Posterior cingulate gyrus (tissue), 11 donors: ENCODE measurements around the gene MED8.
"Not testable (repeated sequence)": the region's sequence is repeated elsewhere in the genome, so short reads cannot be mapped to it uniquely, and the experiment has no call there.

Source experiments
- DNase-seq, 10 donors: peaks; one replicate each; pipeline versions ENCODE4 v3.0.0 to v3.0.0-alpha.2; 2020 to 2021; ENCODE audit warnings: mixed read lengths in 3 of 10
- intact Hi-C: fragments of 100-400 bp; cut with DNase I; formaldehyde crosslinking; loops from one replicate; pipeline ENCODE4 v1.15.1; 2023

Gene MED8

DNA sequence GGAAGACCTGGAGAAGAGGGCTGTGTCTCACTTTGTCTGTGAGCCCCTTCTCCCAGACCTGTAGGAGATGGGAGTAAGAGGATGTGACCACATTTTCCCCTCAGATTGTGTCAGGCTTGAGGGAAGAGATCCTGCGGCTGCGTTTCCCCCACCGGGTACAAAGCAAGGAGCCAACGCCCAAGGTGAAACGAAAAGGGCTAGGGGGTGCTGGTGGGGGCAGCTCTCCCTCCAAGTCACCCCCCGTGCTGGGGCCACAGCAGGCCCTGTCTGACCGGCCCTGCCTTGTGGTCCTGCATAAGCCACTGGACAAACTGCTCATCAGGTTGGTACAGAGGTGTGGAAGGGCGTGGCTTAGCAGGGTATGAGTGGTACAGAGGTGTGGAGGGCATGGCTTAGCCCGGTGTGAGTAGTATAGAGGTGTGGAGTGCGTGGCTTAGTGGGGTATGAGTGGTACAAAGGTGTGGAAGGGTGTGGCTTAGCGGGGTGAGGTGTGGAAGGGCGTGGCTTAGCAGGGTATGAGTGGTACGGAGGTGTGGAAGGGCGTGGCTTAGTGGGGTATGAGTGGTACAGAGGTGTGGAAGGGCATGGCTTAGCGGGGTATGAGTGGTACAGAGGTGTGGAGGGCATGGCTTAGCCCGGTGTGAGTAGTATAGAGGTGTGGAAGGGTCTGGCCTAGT, 33.5 kb upstream of the MED8 start:
- peak in 1 of 10 donors; percentile 42 for DNase-seq

DNA sequence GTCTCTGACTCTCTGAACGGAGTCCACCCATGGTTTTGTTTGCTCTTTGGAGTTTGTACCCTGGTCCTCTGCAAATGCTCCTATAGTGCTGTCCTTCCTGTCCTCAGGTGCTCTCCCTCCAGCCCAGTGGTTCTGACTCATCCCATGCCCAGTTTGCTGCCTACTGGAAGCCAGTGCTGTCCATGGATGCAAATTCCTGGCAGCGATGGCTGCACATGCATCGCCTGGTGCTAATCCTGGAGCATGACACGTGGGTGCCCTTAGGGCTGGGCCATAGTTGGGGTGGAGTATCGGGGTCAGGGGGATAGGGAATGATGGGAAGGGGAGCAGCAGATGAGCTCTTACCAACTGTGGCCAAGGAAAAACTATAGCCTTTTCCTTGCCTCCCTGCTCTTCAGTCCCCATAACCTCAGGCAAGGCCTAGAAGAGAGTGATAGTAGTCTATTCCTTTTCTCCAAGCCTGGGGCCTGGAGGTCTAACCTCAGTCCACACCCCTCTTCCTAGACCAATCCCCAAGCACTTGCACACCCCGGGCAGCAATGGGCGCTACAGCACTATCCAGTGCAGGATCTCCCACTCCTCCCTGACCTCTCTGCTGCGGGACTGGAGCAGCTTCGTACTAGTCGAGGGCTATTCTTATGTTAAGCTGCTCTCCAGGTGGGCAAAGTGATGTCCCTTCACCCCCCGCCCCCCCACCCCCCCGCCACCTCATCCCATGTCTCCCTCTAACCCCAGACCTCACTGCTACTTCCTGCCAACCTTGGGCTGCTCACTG, 32.6 kb upstream of the MED8 start:
- intact Hi-C loops: no loop called here
- DNase-seq: peak in 1 of 10 donors; percentile 30

More for the DNA sequence above, 33.5 kb upstream of the MED8 start:
- intact Hi-C loops: no loop called here

DNA sequence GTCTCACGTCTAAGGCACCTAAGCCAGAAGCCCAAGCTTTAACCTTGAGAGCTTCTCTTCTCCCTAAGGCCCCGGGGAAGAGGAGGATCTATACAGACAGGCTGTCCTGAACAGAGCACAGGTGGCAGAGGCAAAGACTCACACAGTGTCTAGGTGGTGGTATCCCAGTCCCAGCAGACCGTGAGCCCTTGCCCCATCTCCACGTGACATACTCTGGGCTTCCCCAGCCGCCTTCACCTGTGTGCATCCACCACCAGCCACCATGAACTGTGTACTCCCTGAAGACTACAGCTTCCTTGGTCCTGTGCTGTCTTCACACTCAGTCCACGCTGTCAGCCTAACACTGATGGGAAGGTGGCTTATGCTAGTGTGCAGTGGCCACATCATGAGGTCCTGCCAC, 31.8 kb upstream of the MED8 start:
- peak in 1 of 10 donors; percentile 5 for DNase-seq
- intact Hi-C loops: no loop called here

DNA sequence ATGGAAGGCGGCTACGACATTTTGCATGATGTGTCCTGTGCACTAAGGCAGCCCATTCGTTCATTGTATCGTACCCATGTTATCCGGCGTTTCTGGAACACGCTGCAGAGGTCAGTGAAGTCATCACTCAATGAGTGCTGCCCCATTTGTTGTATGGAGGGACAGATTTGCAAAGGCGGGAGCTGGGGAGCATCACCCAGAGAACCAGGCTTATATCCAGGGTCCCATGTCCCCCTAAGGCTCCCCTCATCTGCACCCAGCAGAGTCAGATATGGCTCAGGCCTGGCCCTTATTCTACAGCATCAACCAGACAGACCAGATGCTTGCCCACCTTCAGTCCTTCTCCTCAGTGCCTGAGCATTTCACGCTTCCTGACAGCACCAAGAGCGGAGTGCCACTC, 31.3 kb upstream of the MED8 start:
- intact Hi-C loops: no loop called here

DNA sequence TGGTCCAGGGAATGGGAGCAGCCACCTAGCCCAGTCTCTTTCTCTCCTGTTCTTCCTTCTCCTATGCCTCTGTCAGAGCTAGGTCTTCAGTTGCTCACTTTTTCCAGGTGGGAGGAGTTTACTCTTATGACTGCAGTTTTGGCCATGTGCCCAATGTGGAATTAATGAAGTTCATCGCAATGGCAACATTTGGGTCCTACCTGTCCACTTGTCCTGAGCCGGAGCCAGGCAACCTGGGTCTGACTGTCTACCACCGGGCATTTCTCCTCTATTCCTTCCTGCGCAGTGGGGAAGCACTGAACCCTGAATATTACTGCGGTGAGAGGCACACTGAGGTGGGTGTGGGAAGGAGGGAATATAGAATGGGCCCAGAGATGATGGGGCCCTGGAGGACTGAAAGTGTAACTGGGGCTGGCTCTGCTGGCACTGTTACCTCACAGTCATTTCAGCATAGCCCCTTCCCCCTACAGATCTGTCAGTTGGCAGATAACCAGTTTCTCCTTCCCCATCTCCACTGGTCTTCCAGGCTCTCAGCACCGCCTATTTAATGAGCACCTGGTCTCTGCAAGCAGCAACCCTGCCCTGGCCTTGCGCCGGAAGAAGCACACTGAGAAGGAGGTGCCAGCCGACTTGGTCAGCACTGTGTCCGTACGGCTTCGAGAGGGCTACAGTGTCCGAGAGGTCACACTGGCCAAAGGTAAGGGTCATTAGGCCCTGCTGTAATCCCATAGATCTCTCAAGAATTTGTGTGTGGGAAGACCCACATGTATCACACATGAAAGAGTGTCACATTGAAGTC, 30.2 kb upstream of the MED8 start:
- intact Hi-C loops: no loop called here
- peak in 1 of 10 donors; percentile 14 for DNase-seq

More for the DNA sequence above, 31.3 kb upstream of the MED8 start:
- peak in 1 of 10 donors; percentile 10 for DNase-seq

DNA sequence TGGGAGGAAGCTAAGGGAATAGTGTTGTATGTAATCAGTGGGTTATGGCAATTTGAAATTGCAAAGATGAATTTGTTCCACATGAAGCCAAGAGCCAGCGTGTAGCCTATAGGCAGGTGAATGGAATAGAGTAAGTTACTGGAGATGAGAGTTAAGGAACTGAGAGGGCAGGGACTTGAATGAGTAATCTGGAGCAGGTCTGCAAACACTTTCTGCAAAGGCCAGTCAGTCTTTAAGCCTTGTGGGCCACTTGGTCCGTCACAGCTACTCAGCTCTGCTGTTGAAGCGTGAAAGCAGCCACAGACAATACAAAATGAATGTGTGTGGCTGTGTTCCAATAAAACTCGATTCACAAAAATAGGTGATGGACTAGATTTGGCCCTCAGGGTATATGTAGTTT, 29.3 kb upstream of the MED8 start:
- peak in 1 of 10 donors; percentile 37 for DNase-seq

DNA sequence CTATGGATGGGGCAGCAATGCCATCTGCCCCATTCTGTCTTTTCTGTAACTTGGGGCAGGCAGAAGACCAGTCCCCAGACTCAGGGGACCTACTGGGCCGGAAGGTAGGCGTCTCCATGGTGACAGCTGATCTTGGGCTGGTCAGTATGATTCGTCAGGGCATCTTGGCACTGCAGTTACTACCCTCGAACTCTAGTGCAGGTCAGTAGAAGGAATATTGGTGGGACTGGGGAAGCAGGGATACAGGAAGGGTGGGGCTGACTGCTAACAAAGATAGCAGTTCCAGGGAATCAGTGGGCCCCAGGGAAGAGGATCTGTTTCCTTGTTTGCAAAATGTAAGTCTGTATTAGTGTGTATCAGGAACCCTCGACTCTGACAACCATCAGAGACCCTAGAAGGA, 26.3 kb upstream of the MED8 start:
- DNase-seq: peak in 1 of 10 donors; percentile 4
- intact Hi-C loops: no loop called here

More for the DNA sequence above, 29.3 kb upstream of the MED8 start:
- intact Hi-C loops: no loop called here

DNA sequence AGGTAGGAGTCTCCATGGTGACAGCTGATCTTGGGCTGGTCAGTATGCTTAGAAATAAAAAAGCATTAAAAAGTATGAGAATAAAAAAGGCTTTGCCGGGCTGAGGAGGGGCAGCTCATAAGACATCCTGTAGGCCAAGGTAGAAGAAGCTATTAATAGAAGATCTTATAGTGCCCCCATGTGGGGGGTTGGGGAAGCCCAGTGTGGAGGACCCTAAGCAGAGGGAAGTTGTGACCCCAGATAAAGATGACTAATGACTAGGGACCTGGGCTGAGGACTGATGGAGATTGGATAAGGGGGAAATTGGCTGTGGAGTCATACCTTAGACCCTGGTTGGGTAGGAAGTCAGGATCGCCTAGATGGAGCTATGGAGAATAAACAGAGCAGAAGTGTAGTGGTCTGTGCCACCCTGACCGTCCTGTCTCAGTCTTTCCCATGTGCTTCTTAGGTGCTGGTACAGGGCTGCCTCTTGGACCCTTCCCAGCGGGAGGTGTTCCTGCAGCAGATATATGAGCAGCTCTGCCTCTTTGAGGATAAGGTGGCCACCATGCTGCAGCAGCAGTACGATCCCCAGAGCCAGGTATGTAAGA, 25.1 kb upstream of the MED8 start:
- peak in 4 of 10 donors; percentile 20 to 58 (median 42) for DNase-seq
- intact Hi-C loops: loop anchor here (1.0 kb wide), 1 partner anchor 187 kb away; no protein-coding TSS in a partner anchor

DNA sequence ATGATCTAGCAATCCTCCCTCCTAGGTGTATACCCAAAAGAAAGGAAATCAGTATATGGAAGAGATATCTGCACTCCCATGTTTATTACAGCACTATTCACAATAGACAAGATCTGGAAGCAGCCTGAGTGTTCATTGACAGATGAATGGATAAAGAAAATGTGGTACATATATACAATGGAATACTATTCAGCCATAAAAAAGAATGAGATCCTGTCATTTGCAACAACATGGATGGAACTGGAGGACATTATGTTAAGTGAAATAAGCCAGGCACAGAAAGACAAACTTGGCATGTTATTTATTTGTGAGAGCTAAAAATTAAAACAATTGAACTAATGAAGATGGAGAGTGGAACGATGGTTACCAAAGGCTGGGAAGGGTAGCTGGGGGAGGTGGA, 23.8 kb upstream of the MED8 start:
- DNase-seq, intact Hi-C loops: not testable (repeated sequence)

DNA sequence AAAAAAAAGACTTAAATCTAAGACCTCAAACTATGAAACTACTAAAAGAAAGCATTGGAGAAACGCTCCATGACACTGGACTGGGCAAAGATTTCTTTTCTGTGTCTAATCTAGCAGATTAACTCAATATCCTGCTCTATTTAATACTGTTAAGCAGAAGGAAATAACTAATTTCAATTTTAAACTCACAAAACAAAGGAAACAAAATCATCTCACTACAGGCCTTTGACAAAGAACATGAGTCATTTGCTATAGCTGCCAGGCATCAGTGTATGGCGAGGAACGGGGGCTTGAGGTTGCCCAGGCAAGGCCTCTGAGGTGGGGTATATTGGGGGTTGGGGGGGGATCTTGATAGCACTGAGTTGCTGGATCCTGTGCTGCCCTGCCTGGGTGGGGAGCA, 21.0 kb upstream of the MED8 start:
- intact Hi-C loops: no loop called here
- no peak for DNase-seq

DNA sequence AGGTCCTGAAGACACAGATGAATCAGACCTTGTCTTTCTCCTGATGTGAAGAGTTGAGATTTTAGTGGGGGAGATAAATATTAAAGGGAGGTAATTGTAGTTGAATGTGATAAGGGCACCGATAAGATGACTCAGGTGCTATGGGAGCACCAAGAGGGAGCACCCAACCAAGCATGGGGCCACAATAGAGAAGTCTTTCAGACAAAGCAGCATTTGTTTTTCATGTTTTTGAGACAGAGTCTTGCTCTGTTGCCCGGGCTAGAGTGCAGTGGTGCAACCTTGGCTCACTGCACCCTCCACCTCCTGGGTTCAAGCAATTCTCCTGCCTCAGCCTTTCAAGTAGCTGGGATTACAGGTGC, 16.3 kb upstream of the MED8 start:
- intact Hi-C loops: no loop called here

DNA sequence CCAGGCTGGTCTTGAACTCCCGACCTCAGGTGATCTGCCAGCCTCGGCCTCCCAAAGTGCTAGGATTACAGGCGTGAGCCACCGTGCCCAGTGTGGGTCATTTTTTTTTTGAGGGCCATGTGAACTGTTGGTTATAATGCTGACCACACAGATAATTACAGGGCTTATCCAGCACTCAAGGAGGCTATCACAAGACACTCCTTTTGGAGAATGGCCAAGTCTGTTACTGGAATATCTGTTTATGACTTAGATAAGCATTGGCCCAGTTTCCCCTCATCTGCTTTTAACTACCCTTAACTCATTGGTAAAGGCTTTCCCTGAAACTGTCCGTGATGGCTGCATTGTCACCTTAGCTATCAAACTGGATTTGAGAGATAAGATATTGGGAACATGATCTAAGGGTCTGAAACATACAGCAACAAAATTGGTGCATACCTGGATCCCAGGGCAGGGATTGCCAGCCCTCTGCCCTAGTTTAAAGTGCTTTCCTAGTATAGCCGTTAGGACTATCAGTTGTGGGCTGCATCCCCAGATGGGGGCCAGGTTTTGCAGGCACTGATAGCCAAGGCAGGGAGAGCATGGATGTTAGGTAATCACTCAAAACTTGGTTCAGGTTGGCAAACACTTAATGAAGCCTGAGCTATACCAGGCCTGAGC, 15.7 kb upstream of the MED8 start:
- intact Hi-C loops: no loop called here
- DNase-seq: no peak

More for the DNA sequence above, 16.3 kb upstream of the MED8 start:
- no peak for DNase-seq

DNA sequence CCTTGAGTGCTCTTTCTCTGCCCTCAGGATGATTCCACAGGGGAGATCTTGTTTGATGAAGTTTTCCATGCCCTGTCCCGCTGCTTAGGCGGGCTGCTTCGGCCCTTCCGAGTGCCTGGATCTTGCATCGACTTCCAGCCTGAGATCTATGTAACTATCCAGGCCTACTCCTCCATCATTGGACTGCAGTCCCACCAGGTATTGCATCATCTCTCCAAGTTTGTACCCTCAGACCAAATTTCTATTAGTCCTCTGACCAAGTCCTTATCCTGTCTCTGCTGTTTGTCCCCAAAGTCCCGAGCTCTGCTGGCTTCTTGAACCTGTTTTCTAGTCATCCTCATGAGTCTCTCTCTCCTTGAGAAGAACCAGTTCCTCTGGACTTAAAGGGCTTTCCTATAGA, 14.8 kb upstream of the MED8 start:
- no peak for DNase-seq
- intact Hi-C loops: no loop called here

DNA sequence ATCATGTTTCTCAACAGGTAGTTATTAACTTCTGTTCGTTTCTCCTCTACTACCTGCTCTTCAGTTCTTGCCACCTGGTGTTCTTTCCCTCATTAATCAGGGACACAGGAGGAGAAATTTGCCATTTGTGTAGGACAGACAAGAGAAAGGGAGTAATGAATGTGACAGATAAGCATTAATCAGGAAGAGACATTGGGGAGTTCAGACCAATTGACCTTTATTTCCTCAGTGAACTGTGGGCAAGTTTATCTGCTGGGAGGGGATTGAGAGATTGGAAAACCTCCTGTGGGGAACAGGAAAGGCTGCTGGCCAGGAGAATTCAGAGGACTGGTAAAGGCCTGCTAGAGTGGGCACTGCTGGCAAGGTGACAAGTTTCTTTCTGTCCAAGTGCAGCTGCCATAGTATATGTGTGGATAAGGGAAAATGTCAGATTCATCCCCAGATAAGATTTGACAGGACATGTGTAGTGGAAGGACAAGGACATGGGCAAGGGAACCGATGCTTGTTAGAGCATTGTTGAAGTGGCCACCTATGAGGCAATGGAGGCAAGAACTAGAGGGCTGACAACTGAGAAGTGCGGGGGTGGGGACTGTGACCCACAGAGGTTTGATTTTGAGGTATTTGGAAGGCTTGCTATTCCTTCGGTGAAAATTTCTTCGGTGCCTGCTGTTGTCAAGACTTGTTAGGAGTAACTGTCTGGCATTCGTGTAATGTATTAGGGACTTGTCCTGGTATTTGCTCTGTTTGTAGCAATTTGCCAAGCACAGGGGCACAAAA, 12.7 kb upstream of the MED8 start:
- intact Hi-C loops: no loop called here
- DNase-seq: no peak

DNA sequence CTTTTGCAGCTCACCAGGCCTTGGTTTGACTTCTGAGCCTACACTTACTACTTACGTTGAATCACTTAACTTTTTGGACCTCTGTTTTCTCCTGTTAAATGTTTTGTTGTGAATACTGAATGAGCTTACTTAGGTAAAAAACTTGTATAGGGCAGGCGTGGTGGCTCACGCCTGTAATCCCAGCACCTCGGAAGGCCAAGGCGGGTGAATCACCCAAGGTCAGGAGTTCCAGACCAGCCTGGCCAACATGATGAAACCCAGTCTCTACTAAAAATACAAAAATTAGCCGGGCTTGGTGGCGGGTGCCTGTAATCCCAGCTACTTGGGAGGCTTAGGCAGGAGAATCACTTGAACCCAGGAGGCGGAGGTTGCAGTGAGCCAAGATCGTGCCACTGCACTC, 10.8 kb upstream of the MED8 start:
- intact Hi-C loops, DNase-seq: not testable (repeated sequence)

DNA sequence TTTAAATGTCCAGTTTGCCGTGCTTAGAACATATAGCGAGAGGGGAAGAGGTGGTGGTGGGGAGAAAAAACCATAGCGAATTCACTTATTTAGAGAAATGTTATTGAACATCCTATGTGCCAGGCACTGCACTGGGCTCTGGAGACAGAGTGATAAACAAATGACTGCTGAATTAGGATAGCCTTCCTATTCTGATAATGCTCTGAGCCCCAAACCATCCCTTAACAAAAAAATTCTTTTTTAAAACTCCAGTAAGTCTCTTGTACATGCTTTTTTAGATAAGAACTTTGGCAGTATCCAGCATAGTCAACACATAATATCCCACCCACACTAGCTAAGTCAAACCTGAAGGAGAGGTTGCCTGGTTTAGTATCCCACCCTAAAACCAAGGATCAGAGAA, 8.6 kb upstream of the MED8 start:
- DNase-seq: no peak
- intact Hi-C loops: no loop called here

DNA sequence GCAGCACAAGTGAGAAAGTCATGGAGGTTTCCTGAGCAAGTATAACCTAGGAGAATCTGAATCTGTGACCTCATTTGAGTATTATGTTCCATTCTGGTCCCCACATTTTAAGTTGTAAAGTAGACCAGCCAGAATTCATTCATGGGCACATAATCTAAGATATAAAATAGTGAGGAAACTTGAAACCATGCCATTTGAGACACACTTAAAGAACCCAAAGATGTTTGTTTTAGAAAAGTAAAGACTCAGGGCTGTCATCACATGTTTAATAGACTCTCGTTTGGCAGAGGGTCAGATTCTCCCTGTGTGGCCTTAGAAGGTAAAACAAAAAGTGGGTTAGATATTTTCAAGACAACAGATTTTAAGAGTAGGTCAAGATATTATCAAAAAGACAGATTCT, 6.5 kb upstream of the MED8 start:
- no peak for DNase-seq
- intact Hi-C loops: no loop called here

DNA sequence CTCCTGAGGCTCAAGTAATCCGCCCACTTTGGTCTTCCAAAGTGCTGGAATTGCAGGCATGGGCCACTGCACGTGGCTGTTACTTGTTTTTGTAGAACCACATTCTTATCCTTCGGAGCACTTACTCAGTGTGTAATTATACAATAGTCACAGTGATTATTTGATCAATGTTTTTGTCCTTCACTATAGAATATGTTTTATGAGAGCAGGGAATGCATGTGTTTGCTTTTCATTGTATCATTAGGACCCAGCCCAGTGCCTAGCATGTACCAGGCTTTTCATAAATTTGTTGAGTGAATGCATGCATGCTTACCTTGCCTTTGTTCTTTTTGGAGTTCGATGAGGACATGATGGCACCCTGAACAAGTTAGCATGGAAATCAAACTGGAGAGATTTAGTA, 5.9 kb upstream of the MED8 start:
- intact Hi-C loops: no loop called here
- DNase-seq: no peak

DNA sequence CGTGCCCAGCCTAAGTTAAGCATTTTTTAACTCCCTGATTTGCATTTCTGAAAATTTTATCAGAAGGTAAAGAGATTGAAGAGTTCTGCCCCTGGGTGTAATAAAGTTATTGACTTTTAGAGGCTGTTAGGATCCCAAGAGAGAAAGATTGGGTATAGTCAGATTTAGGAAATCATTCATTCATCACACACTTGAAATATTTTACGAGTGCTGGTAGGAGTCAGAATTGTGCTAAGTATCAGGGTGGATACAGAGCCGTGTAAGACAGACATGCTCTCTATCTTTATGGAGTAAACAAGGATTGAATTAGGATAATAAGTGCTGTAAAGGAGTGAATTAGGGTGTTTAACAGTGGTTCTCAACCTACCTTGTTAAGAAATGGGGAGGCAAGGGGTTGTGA, 3.1 kb upstream of the MED8 start:
- intact Hi-C loops: no loop called here
- no peak for DNase-seq

DNA sequence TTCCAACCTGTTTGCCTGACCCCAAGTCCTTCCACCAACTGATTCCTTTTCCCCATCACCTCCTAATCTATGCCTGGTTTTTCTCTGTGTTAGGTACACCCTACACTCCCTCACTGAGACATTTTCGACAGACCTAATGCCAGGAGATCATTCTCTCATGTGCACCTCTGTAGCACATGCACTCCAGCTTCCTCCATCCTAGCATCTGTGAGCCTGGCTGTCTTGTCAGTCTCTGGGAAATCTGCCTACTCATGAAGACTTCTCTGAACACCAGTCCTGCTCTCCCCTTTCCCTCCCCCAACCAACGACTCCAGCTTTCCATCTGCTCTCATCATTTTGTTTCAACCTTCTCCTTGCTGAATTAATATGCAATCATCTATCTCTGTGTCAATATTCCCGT, 987 bp downstream of the MED8 start:
- intact Hi-C loops: no loop called here
- no peak for DNase-seq
